NCI-H446 treated with DMSO at 0.1 percent for 48 hours (cell line): ENCODE data around the gene BTAF1.
A peak's percentile ranks its signal among the peaks of the same experiment; 100 is the strongest.

ENCODE experiments used
- DNase-seq: peaks from one replicate; lab custom pipeline; 2025; lab: John Stamatoyannopoulos, UW

BTAF1 gene

DNA sequence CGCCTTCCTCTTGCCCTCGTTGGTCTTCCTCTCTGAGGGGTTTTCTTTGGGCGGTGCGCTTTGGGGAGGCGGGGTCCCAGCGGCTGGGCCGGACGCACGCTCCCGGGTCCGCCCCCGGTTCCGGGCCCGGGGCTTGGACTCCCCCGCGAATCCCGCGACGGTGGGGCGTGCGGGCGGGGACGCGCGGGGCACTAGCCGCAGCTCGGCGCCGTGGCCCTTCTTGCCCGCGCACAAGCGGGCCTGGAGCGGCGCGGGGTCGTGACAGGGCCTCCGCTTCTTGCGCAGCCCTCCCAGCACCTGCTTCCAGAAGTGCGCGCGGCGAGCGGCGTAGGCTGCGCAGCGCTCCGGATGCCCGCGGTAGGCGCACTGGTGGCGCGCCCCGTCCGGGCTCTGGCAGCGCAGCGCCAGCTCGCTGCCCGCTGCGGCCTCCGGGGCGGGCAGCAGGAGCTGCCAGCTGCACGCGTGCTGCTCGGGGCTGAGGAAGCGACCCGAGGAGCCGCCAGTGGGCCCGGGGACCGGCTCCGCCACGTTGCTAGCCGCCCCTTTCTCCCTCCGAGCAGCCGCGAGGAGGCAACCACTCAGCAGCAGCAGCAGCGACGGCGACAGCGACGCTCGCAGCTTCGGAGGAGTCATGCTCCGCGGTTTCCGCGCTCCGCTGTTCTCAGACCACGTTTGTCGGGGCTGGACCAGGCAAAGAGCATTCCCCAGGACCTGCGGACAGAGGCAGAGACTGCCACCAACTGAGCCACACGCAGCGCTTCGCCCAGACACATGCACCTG lies 15.0 kb upstream of the BTAF1 start:
- DNase-seq = peak; percentile 49

DNA sequence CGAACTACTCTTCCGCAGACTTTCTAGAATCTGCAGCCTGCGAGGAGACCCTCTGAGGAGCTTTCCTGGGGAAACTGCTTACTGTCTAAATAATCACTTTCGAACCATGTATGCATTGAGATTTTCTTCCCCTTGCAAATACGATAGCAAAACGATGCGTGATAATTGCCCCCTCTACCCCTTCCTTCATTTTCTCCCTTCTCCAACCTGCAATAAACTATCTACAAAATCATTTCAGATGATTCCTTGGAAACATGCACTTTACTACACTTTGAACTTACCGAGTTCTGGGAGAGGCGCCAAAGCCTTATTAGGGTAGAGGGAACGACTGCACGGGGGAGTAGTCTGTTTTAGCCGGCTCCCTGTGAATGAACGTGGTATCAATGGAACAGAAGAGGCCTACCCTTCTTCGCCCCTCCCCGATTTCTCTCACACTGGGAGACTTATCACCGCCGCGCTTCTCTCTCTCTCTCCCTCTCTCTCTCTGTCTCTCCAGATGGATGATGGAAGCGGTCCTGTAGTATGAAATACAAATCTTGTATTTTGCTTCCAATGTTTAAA lies 14.4 kb upstream of the BTAF1 start, which contains the start of gene FGFBP3:
Gene FGFBP3, minus strand, starts transcription at position 370 of the 561 bp plus-strand sequence. CDS start 517 bp downstream, outside the sequence.
- DNase-seq = peak; percentile 68

DNA sequence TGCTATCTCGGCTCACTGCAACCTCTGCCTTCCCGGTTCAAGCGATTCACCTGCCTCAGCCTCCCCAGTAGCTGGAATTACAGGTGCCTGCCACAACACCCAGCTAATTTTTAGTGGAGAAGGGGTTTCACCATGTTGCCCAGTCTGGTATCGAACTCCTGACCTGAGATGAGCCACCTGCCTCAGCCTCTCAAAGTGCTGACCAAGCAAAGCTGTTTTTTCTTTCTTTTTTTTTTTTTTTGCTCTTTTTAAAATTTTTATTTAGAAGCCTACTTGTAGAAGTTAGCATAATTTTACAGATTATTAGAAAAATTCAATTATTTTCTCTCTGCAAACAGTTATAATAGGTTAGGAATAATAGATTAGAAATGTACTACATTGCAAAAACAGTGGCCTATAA lies 13.1 kb upstream of the BTAF1 start:
- no peak for DNase-seq

DNA sequence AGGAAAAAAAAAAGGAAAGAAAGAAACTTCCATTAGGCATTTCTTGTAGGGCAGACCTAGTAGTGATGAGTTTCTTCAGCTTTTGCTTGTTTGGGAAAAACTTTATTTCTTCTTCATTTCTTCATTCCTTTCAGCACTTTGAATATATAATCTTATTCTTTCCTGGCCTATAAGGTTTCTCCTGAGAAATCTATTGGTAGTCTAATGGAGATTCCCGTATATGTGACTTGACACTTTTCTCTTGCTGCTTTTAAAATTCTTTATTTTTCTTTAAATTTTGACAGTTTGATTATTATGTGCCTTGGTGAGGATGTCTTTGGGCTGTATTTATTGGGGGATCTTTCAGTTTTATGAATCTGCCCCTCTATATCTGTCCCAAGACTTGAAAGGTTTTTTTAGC lies 3.9 kb upstream of the BTAF1 start:
- DNase-seq = no peak

DNA sequence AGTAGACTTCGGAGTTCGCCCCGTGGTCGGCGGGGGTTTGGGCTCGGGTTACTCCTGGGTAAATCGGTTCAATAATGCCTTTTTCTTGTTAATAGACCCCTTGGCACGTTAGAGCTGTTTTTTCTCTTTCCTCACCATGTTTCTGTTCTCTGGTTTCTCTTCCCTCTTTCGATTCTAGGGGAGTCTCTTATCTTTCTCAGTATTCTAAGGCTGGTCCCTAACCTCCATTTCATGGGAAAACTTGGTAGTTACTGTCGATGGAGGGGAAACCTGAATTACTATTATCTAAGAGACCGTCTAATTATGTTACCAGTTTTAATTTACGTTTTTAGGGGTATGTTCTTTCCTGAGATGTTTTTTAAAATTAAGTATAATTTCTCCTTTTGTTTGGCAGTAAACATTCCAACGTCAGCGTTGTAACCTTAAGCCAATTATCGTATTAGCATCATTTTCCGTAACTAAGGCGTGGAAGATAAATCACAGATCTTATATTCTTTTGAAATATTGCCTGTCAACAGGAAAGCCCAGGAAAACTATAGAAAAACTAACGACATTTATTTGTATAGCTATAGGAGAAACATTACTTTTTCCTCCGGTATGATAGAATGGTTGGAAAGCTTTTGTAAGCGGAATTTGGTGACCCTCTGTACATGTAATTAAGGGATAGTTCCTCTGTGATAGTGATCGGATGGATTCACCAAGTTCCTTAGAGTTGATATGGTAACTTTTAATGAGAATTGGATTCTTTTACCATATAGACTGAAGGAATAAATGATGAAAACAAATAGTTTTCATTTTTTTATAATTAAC lies 847 bp downstream of the BTAF1 start:
- no peak for DNase-seq

DNA sequence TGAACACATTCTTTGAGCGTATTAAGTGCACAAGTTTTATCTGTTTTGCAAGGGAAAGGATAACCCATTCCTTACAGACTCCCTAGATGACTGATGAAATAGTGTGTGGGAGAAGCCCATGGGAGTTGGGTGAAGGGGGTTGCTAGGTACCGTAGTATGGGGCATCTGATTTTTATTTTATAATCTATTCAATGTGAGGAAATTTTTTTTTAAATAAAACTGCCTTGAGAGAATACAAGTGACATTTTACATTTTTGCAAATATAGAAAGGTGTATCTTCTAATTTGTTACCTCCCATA lies 1.4 kb downstream of the BTAF1 start:
- DNase-seq = no peak

DNA sequence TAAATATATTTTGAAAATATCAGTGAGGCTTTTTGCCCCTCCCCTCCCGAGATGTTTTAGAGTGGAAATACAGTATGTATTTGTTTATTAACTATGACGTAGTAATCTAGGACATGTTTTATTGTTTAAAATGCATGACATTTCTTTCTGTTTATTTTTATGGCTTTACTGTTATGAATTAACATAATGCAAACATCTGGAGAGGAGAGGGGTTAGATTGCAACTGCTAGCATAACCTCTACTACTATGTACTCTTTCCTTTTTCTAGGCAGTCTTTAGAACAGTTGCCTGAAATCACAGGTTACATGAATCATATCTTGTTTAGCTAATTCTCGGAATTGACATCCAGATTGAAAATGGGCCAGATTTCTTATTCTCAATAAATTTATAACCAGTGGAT lies 7.4 kb downstream of the BTAF1 start:
- DNase-seq = no peak

DNA sequence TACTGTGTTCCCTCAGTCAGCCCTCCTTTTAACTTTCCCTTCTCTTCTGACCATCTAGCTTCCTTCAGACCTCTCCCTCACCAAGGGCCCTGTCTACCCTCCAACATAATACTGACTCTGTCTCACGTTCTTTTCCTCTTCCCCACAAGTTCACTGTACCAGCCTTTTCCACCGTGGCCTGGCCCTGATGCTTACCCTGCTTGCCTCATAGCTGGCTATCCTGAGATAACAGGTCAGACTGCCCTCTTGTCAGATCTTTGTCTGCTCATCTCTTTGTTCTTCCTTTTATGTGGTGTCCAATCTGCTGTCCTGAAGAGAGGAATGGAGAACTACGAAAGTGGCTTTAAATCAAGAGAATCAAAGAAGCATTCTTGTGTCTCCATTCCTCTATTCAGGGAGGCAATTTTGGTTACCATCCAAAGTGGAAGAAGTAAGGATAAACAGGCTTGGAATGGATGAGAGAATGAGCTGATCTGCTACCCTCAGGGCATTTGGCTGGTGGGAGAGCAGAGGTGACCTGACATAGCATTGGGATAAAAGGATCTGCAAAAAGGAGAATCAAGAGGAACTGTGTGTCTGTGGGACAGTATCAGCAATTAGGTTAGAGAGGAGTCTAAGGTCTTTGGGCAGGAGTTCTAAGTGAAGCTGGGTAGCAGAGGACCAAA lies 8.1 kb downstream of the BTAF1 start:
- no peak for DNase-seq

DNA sequence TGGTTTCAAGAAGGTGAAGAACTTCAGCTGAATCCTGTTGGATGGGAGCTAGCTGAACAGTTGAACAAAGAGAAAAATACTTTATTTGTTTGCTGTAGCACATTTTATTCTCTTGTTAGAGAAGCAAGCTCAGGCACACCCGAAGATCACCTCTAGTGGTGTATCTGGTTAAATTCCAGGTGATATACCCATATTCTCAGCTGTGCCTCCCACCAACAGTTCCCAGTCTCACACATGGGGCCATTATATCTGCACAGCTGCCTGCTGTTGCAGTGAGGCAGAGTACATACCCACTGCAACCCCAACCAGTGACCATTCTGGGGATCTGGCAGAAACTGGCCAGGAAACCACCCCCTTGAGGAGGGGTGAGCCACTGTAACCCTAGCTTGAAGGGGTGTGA lies 9.2 kb downstream of the BTAF1 start:
- no peak for DNase-seq

DNA sequence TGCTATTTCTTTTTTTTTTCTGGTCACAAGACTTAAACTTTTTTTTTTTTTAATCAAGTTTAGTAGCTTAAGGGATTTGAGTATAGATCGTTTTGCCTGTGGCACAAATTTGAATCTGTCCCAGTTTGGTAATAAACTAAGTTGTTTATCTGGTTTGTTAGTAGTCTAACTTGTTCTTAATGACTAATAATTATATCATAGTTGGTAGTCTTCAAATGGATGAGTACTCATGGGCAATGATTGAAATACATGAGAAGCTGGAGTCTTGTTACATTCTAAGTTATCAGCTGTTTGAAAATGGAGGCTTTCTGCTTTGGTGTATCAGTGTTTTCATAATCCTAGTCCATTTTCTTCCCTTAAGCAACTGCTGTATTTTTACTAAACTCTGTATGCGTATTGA lies 12.3 kb downstream of the BTAF1 start:
- no peak for DNase-seq

DNA sequence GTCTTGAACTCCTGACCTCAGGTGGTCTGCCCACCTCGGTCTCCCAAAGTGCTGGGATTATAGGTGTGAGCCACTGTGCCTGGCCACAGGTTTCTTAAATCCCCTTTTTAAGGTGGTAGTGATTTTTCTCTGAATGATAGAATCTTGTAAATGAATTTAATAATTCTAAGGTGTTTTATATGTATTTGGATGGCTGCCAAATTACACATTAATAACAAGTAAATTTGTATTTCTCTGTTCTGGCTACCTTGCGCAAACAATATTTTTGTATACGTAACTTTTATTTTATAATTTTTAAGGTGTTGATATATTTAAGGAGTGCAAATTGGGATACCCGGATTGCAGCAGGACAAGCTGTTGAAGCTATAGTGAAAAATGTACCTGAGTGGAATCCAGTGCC lies 16.1 kb downstream of the BTAF1 start:
- no peak for DNase-seq

DNA sequence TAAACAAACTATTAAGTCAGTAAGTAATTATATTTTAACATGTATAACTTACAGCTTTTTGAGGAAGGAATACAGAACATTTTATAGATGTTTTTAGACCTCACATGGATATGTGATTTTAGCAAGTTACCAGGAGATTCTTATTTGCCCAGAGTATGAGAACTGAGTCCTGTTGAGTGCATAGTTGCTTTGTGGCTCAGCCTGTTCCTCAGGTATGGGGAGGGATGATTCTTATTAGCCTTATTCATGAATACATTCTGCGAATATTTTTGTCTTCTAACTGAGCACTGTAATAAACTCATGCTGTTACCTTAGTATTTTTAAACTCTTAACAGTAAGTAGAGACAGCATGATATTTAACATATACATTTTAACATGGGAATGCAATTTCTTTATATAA lies 17.9 kb downstream of the BTAF1 start:
- no peak for DNase-seq

DNA sequence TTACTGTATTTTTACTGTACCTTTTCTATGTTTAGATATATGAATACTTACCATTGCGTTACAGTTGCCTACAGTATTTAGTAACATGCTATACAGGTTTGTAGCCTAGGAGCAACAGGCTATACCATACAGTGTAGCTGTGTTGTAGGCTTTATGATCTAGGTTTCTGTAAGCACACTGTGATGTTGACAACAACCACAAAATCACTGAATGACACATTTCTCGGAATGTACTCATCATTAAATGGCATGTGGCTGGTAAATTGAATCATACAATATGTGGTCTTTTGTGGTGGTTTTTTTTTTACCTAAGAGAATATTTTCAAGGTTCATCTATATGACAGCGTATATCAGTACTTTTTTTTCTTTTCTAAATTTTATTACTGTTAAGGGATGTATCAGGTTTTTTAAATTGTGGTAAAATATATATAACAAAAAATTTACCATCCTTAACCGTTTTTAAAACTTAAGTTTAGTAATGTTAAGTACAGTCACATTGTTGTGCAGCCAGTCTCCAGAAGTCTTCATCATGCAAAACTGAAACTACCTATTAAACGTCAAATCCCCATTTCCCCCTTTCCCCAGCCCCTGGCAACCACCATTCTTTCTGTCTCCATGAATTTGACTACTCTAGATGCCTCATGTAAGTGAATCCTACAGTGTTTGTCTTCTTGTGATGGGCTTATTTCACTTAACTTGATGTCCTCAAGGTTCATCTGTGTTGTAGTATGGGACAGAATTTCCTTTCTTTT lies 21.5 kb downstream of the BTAF1 start:
- DNase-seq = no peak

DNA sequence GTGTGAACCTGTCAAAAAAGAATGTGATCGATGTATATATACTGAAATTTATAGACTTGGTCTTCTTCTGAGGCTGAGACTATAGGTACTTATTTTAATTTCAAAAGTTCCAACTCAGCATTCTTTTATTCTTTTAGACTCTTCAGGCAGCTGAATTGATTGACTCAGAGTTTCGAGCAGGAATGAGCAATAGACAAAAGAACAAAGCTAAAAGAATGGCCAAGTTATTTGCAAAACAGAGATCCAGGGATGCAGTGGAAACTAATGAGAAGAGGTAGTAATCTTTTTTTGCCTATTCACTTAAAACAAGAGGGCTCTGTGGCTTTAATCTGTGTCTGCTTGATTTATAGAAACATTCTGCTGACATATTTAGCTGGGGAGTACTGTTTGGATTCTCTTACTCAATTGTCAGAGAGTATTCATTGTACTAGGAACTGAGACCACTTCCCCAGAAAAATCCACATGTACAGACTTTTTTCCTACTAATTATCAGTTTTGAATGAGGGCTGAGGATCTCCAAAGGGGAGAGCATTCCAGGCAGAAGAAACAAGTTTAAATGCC lies 30.1 kb downstream of the BTAF1 start:
- DNase-seq = no peak

DNA sequence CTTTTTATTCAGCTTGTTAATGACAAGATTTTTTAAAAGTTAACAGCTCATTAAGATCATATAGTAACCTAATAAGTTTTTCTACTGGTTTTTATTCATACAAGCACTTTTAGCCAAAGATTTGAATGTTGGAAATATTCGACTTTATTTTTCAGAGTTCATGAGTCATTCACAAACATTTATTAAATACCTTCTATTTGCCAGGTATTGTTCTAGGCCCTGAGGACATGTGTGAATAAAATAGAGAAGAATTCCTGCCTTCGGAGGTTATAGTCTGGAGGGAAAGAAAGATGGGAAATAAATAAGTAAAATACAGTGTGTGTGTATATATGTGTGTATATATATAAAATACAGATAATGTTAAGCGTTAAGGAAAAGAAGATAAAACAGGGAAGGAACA lies 31.5 kb downstream of the BTAF1 start:
- DNase-seq = no peak

DNA sequence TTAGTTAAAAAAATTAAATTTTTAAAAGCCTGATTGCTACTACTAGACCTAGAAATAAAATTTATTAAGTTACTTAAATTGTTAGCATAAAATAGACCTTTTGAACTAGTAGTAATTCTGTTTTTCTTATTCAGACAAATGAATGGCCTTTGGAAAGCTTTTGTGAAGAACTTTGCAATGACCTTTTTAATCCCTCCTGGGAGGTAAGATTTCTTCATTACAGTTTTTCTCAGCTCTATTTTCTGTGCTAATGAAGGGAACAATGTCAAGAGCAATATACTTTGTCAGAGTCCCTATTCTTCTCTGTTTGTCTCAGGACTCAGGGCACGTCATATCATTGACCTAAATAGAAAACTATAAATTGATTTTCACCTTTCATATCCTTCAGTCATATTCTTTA lies 33.5 kb downstream of the BTAF1 start:
- DNase-seq = no peak

DNA sequence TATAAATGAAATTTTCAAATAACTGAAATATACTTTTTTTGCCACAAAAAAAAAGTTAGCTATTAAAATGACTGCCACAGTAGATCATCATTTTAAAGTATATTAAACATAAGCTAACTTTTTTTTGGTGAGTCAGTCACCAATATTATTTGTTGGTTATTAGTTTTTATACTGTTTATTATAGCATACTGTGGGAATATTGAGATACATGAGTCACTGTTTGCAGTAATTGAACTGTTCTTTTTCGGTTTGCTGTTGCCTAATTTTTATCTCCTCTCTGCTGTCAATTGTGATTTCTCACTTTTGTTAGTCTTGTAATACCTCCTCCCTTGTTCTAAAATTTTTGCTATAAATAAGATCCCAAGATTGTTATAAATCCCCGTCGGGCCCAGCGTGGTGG lies 45.7 kb downstream of the BTAF1 start:
- no peak for DNase-seq

DNA sequence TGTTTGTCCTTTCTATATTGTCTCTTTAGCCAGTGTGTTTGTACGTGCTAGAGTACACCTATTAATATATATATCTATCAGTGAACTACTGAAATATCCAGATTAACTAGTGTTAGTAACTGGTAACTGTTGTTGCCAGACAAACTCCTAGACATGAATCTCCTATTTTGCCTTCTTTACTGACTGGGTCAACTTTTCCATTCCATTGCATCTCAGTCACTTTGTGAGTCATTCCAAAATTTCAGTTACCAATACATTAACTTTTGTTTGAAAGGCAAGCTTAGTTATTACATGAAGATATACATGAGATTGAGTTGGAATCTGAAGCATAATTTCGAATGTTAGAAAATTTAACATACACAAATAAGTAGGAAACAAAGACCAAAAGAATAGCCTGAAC lies 51.4 kb downstream of the BTAF1 start:
- no peak for DNase-seq

DNA sequence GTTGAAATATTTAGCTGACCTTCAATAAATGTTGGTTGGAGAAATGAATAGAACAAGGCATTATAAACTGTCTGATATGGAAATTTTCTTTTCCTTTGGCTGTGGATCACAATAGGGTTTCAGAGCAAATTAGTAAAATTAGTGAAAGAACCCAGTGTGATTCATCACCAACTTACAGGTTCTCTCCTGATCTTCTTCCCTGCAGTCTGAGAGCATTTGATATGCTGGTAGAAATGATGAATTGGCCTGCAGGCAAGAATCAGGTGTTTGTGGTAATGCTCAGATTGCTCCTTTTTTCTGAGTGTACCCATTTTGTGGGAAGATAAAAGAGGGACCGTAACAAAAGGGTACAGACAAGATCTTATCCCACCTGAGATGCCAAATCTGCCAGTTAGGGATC lies 51.9 kb downstream of the BTAF1 start:
- no peak for DNase-seq

DNA sequence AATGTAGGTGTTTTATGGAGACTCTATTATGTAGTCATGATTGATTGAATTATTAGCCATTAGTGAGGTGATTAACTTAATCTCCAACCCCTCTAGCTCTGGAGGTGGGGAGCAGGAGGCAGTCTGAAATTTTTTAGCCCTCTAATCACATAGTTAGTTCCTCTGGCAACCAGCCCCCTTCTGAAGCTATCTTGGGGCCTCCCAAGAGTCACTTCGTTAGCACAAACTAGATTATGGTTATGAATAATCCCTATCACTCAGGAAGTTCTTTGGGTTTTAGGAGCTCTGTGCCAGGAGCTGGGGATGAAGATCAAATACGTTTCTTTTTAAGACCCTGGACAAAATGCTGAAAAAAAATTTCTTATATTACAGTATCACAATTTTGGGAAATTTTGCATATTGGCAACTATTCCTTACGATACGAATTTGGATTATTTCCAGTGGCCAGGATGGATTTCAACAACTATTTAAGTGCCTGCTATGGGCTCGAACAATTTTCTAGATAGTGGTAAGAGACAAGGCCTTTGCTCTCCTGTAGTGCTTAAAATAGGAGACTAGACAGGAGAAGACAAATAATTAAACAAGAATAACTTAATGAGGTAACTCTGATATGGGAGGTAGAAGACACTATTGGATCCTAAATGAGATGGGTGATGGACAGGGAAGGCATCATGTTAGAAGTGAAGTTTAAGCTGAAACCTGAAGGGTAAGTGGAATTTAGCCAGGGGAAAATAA lies 52.9 kb downstream of the BTAF1 start:
- no peak for DNase-seq

DNA sequence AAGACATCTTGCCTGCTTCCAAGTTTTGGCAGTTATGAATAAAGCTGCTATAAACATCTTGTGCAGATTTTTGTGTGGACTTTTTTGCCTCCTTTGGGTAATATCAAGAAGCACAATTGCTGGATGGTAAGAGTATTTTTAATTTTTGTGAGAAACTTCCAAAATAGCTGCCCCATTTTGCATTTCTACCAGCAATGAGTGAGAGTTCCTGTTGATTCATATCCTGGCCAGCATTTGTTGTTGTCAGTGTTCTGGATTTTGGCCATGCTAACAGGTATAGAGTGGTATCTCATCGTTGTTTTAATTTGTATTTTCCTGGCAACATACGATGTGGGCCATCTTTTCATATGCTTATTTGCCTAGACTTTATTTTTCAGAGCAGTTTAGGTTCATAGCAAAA lies 53.9 kb downstream of the BTAF1 start:
- DNase-seq = no peak
